ENCODE data around the gene BARHL1.

- TF ChIP-seq FOXA1 (IDR thresholded peaks at IDR 0.05), result no peak
- no peak for TF ChIP-seq SUZ12 (IDR thresholded peaks at IDR 0.05)
- TF ChIP-seq BHLHE40 (IDR thresholded peaks at IDR 0.05; ENCODE audit: borderline replicate concordance), result no peak
- TF ChIP-seq HDGF (IDR thresholded peaks at IDR 0.05; ENCODE audit: borderline replicate concordance), result no peak
- no peak for TF ChIP-seq ARNT (IDR thresholded peaks at IDR 0.05)
- TF ChIP-seq PKNOX1 (IDR thresholded peaks at IDR 0.05), result no peak
- no peak for TF ChIP-seq FOXM1 (IDR thresholded peaks at IDR 0.05; ENCODE audit: borderline replicate concordance)
- no peak for TF ChIP-seq SP1 (IDR thresholded peaks at IDR 0.05)
- TF ChIP-seq CTBP1 (IDR thresholded peaks at IDR 0.05; ENCODE audit: borderline replicate concordance), result no peak
- no peak for TF ChIP-seq NFRKB (IDR thresholded peaks at IDR 0.05)
- TF ChIP-seq ZNF384 (IDR thresholded peaks at IDR 0.05), result no peak
- TF ChIP-seq ELF4 (IDR thresholded peaks at IDR 0.05), result no peak
Observed at GRCh38 chr9:132637801-132638200, 55.4 kb downstream of the BARHL1 start.
